Dorsolateral prefrontal cortex (tissue), 118 donors: ENCODE data around the gene RANGRF. TPM values are rescaled to one million over a fixed set of nuclear protein-coding genes. Genes with fewer than 3 reads are reported as not detected.

Experiments used
- total RNA-seq, 120 experiments: library from RNA; stranded (reverse); gene quantifications; one replicate each; pipeline versions ENCODE4 v1.2.3 to v1.2.4, GENCODE V29; 2022

Gene RANGRF
- total RNA-seq, 120 experiments from 2014 or later, result 15.3 to 31.6 (median 22.9) TPM

Other genes with a start within 250 kb of the RANGRF start
- 1 to 10 TPM in 90 of 120 experiments, under 1 TPM in 29, not detected in 1; 0.29 to 6.8 (median 2.0) TPM for gene ALOX15B, start 249.6 kb upstream of the RANGRF start, total RNA-seq
- gene ALOX12B, start 201.0 kb upstream of the RANGRF start, total RNA-seq, result 1 to 10 TPM in 108 of 120 experiments, under 1 TPM in 5, not detected in 7; 0.56 to 8.3 (median 3.2) TPM
- 1 to 10 TPM in 110 of 120 experiments, under 1 TPM in 10; 0.39 to 6.5 (median 2.0) TPM for gene ALOXE3, start 170.2 kb upstream of the RANGRF start, total RNA-seq
- 1 to 10 TPM in 88 of 120 experiments, under 1 TPM in 29, not detected in 3; 0.28 to 5.9 (median 1.7) TPM for gene HES7, start 164.6 kb upstream of the RANGRF start, total RNA-seq
- 100 to 1,000 TPM in 74 of 120 experiments, 10 to 100 TPM in 46; 46.9 to 218 (median 112) TPM for gene PER1, start 136.3 kb upstream of the RANGRF start, total RNA-seq
- gene VAMP2, start 125.7 kb upstream of the RANGRF start, total RNA-seq, result 100 to 1,000 TPM; 264 to 763 (median 490) TPM
- 10 to 100 TPM in 119 of 120 experiments, 1 to 10 TPM in 1; 9.1 to 25.9 (median 17.1) TPM for gene TMEM107, start 112.3 kb upstream of the RANGRF start, total RNA-seq
- 10 to 100 TPM in 5 of 120 experiments, 1 to 10 TPM in 115; 5.2 to 10.9 (median 8.0) TPM for gene BORCS6, start 98.5 kb upstream of the RANGRF start, total RNA-seq
- gene AURKB, start 78.1 kb upstream of the RANGRF start, total RNA-seq, result 1 to 10 TPM in 8 of 120 experiments, under 1 TPM in 4, not detected in 108; 0.75 to 3.8 (median 1.2) TPM
- 10 to 100 TPM; 33.8 to 92.7 (median 64.4) TPM for gene CTC1, start 40.6 kb upstream of the RANGRF start, total RNA-seq
- 10 to 100 TPM; 20.3 to 49.9 (median 35.2) TPM for gene PFAS, start 39.4 kb upstream of the RANGRF start, total RNA-seq
- gene SLC25A35, start 6.7 kb downstream of the RANGRF start, total RNA-seq, result 10 to 100 TPM in 2 of 120 experiments, 1 to 10 TPM in 118; 1.1 to 10.8 (median 4.2) TPM
- 10 to 100 TPM in 1 of 120 experiments, 1 to 10 TPM in 119; 1.0 to 11.2 (median 3.2) TPM for gene ARHGEF15, start 21.6 kb downstream of the RANGRF start, total RNA-seq
- gene ODF4, start 51.2 kb downstream of the RANGRF start, total RNA-seq, result not detected
- gene RPL26, start 94.5 kb downstream of the RANGRF start, total RNA-seq, result 100 to 1,000 TPM; 443 to 743 (median 592) TPM
- gene RNF222, start 109.2 kb downstream of the RANGRF start, total RNA-seq, result under 1 TPM in 1 of 120 experiments, not detected in 119; 0.18 TPM
- 100 to 1,000 TPM in 26 of 120 experiments, 10 to 100 TPM in 94; 51.0 to 118 (median 91.4) TPM for gene NDEL1, start 147.2 kb downstream of the RANGRF start, total RNA-seq